Loucy (cell line): ENCODE results near the gene ECPAS.

ENCODE experiments used
- H2AFZ ChIP-seq: fragments of 200-600 bp; sonication (generic); 2 replicates; pipeline ENCODE4 v1.6.0; 2016; ENCODE audit warnings: antibody characterized with exemption, mild to moderate bottlenecking, low read length, moderate library complexity
- H3F3A ChIP-seq: fragments of 200-600 bp; 2 replicates; pipeline ENCODE4 v1.6.0; 2016; ENCODE audit warnings: antibody characterized with exemption, low read depth, mild to moderate bottlenecking
- H3K27me3 ChIP-seq: fragments of 200-600 bp; sonication (generic); 2 replicates; pipeline ENCODE4 v1.6.1; 2014; ENCODE audit warnings: low read length, mild to moderate bottlenecking; ENCODE audit not compliant: insufficient read depth, poor library complexity, severe bottlenecking
- H3K36me3 ChIP-seq: fragments of 200-600 bp; sonication (generic); 2 replicates; pipeline ENCODE4 v1.6.1; 2016; ENCODE audit warnings: low read length; ENCODE audit not compliant: insufficient read depth
- H3K4me1 ChIP-seq: fragments of 200-600 bp; sonication (generic); 2 replicates; pipeline ENCODE4 v1.5.1; 2014; ENCODE audit warnings: low read length, mild to moderate bottlenecking; ENCODE audit not compliant: insufficient read depth, poor library complexity, severe bottlenecking
- H3K4me2 ChIP-seq: fragments of 200-600 bp; sonication (generic); 2 replicates; pipeline ENCODE4 v1.6.0; 2014; ENCODE audit warnings: antibody characterized with exemption, low read length, low read depth, mild to moderate bottlenecking; ENCODE audit not compliant: poor library complexity, severe bottlenecking
- H3K4me3 ChIP-seq: fragments of 200-600 bp; sonication (generic); 2 replicates; pipeline ENCODE4 v1.5.1; 2014; ENCODE audit warnings: low read length, mild to moderate bottlenecking, mixed read lengths; ENCODE audit not compliant: poor library complexity, severe bottlenecking
- H3K79me2 ChIP-seq: fragments of 200-600 bp; sonication (generic); 2 replicates; pipeline ENCODE4 v1.6.1; 2014; ENCODE audit warnings: low read length; ENCODE audit not compliant: insufficient read depth
- H3K9ac ChIP-seq: fragments of 200-600 bp; sonication (generic); 2 replicates; pipeline ENCODE4 v1.6.0; 2014; ENCODE audit warnings: mild to moderate bottlenecking, low read depth, low read length, moderate library complexity; ENCODE audit not compliant: poor library complexity, severe bottlenecking
- H3K9me2 ChIP-seq: fragments of 200-600 bp; sonication (generic); replicated peaks from 2 replicates; pipeline ENCODE4 v1.6.1; 2016; ENCODE audit warnings: low read depth, low read length, mixed read lengths
- H3K9me3 ChIP-seq: fragments of 200-600 bp; sonication (generic); 2 replicates; pipeline ENCODE4 v1.6.1; 2014; ENCODE audit warnings: mild to moderate bottlenecking, antibody characterized with exemption, low read length, low read depth; ENCODE audit not compliant: insufficient read depth
- H4K20me1 ChIP-seq: fragments of 200-600 bp; sonication (generic); 2 replicates; pipeline ENCODE4 v1.6.0; 2014; ENCODE audit warnings: antibody characterized with exemption, low read length, mild to moderate bottlenecking; ENCODE audit not compliant: insufficient read depth, poor library complexity, severe bottlenecking
- EZH2phosphoT487 ChIP-seq: fragments of 200-600 bp; IDR thresholded peaks from 2 replicates; pipeline ENCODE4 v1.6.1; 2018; ENCODE audit warnings: antibody characterized with exemption, mild to moderate bottlenecking, moderate library complexity, borderline replicate concordance
- TF ChIP-seq, protein P1 (sequence below): fragments of 200-600 bp; sonication (generic); conservative IDR thresholded peaks from 2 replicates; pipeline ENCODE4 v1.5.1; 2014; ENCODE audit warnings: mild to moderate bottlenecking, antibody characterized with exemption, low read length

The ECPAS gene

GRCh38 chr9:111529787-111530186 is 45.6 kb upstream of the ECPAS start:
- Histone ChIP-seq H3K9me3 (no peaks in the 10 kb centered on the region), H3K4me3 (no peak overlapping the region), H3K79me2 (no peaks in the 10 kb centered on the region), H3K36me3 (no peaks in the 10 kb centered on the region), H2AFZ (no peak overlapping the region), H4K20me1 (no peaks in the 10 kb centered on the region), H3K4me2 (no peak overlapping the region), H3K9ac (no peak overlapping the region), H3F3A (no peaks in the 10 kb centered on the region), H3K9me2 (no peaks in the 10 kb centered on the region), H3K4me1 (no peaks in the 10 kb centered on the region), H3K27me3 (no peaks in the 10 kb centered on the region)
- TF ChIP-seq EZH2phosphoT487: no peak
- TF ChIP-seq, protein P1, sequence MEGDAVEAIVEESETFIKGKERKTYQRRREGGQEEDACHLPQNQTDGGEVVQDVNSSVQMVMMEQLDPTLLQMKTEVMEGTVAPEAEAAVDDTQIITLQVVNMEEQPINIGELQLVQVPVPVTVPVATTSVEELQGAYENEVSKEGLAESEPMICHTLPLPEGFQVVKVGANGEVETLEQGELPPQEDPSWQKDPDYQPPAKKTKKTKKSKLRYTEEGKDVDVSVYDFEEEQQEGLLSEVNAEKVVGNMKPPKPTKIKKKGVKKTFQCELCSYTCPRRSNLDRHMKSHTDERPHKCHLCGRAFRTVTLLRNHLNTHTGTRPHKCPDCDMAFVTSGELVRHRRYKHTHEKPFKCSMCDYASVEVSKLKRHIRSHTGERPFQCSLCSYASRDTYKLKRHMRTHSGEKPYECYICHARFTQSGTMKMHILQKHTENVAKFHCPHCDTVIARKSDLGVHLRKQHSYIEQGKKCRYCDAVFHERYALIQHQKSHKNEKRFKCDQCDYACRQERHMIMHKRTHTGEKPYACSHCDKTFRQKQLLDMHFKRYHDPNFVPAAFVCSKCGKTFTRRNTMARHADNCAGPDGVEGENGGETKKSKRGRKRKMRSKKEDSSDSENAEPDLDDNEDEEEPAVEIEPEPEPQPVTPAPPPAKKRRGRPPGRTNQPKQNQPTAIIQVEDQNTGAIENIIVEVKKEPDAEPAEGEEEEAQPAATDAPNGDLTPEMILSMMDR: no peak

GRCh38 chr9:111527347-111527746 is 43.2 kb upstream of the ECPAS start:
- Histone ChIP-seq H3K4me2 (no peak overlapping the region), H3K4me3 (no peak overlapping the region), H3K36me3 (no peaks in the 10 kb centered on the region), H4K20me1 (no peaks in the 10 kb centered on the region), H3K27me3 (no peaks in the 10 kb centered on the region), H3K9me2 (no peaks in the 10 kb centered on the region), H3K9ac (no peak overlapping the region), H3K4me1 (no peaks in the 10 kb centered on the region), H2AFZ (no peak overlapping the region), H3K9me3 (no peaks in the 10 kb centered on the region), H3K79me2 (no peaks in the 10 kb centered on the region), H3F3A (no peaks in the 10 kb centered on the region)
- TF ChIP-seq EZH2phosphoT487: no peak
- TF ChIP-seq, protein P1: no peak

DNA sequence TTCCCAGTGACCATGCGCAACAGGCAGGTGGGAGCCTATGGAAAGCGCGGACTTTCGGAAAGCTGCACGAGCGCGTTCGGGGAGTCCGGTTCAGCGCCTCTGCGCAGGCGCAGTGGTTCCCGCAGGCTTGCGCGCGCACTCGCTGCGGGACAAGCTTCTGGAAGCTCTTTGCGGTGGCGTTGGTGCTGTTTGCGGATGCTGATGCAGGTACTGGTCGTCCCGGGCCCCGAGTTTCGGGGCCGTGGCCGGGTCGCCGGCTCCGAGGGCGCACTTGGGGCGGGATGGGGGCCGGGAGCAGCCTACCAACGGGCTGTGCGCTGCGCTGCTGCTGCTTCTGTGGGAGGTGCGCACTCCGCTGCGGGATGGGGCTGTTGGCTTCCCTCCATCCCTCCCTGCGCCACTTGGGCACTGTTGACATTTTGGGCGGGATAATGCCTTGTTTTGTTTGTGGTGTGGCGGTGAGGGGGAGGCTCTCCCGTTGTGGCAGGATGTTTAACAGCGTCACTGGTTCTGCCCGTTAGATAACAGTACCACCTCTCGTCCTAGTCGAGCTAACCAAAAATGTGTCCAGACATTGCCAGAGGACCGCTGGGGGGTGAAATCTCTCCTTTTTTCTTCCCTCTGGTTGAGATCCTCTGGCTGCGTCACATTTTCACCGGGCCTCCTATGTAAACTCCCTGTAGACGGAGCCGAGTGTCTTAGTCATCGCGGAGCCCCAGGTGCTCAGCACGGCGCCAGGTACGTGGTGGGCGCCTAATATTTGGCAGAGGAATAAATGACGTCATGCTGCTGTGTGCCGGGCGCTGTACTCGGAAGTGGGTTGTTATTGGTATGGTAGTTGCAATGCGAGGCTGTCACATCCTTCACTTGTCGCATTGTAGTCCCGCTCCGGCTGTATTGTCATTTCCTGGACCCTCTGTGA is 41.1 kb upstream of the ECPAS start, which contains the start of gene ZNF483:
TSS of gene ZNF483 (plus strand) at position 124 of the 922 bp plus-strand sequence. CDS start 2,217 bp downstream, outside the sequence.
- no peaks in the 10 kb centered on the region for H3K27me3 ChIP-seq
- no peak within 1 kb of the TSS for H3K4me3 ChIP-seq
- no peaks in the 10 kb centered on the region for H3K9me3 ChIP-seq
- no peak within 1 kb of the TSS for H3K9ac ChIP-seq
- H3K9me2 ChIP-seq: no peaks in the 10 kb centered on the region
- no peak within 1 kb of the TSS for H2AFZ ChIP-seq
- no peaks in the 10 kb centered on the region for H3K79me2 ChIP-seq
- H3K4me1 ChIP-seq: no peaks in the 10 kb centered on the region
- no peaks in the 10 kb centered on the region for H3K36me3 ChIP-seq
- TF ChIP-seq, protein P1: no peak
- no peak for TF ChIP-seq EZH2phosphoT487
- H3K4me2 ChIP-seq: no peak within 1 kb of the TSS
- H4K20me1 ChIP-seq: no peaks in the 10 kb centered on the region
- H3F3A ChIP-seq: no peaks in the 10 kb centered on the region
